HG02970 (cell line): ENCODE results near the gene C12orf54.
"Not testable (repeated sequence)": the region's sequence is repeated elsewhere in the genome, so short reads cannot be mapped to it uniquely, and the experiment has no call there.

Experiments
- ATAC-seq: cut with Tn5 transposase; IDR thresholded peaks from one replicate; pipeline ENCODE4 v1.9.1; 2021; ENCODE audit warnings: mild to moderate bottlenecking, moderate library complexity, moderate number of reproducible peaks; ENCODE audit not compliant: unreplicated experiment, low FRiP score

C12orf54 gene

DNA sequence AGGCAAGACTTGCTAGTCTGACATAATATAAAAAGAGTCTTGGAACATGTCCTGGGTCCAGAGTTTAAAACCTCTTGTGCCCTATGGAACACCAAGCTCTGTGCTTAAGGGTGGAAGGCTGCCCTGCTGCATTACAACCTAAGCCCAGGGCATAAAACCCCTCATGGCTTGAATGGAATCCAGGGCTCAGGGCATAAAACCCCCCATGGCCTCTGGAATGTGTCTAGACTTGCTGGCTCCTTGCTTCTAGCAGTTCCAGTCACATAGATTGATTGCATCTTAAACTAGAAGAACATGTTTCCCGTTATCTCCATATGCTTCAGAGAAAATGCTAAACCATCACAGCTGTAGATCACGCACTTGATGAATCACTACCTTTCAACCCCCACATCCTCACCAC lies 24.5 kb downstream of the C12orf54 start:
- ATAC-seq = not testable (repeated sequence)

DNA sequence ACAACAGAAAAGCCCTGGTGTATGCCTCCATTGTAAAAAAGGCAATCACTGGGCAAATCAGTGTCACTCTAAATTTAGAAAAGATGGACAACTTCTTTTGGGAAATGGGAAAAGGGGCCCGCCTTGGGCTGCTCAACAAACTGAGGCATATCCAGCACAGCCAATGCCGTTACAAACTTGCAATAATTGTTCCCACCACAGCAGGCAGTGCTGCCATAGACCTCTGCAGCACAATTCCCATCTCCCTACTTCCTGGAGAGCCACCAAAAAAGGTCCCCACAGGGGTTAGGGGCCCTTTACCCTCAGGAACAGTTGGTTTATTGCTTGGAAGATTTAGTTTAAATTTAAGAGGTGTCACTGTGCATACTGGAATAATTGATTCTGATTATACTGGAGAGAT lies 26.7 kb downstream of the C12orf54 start:
- ATAC-seq = no peak

DNA sequence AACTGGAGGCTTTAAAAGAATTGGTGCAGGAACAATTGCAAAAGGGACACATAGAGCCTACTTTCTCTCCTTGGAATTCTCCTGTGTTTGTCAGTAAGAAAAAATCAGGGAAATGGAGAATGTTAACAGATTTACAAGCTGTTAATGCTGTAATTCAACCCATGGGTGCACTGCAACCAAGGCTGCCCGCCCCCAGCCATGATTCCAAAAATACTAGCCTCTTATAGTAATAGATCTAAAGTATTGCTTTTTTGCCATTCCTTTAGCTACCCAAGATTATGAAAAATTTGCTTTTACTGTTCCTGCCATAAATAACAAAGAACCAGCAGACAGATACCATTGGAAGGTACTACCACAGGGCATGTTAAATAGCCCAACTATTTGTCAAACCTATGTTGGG lies 27.8 kb downstream of the C12orf54 start:
- ATAC-seq = no peak

DNA sequence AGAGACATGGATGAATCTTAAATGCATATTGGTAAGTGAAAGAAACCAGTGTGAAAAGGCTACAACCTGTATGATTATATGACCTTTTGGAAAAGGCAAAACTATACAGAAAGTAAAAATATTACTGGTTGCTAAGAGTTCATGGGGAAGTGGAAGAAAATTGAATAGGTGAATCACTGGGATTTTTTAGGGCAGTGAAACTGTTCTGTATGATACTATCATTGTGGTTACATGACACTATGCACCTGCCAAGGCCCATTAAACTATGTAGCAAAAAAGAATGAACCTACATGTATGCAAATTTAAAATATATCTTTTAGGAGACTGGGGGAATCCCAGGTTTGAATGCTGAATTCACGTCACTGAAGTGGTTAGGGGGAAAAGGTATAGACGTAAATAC lies 30.6 kb downstream of the C12orf54 start:
- no peak for ATAC-seq

DNA sequence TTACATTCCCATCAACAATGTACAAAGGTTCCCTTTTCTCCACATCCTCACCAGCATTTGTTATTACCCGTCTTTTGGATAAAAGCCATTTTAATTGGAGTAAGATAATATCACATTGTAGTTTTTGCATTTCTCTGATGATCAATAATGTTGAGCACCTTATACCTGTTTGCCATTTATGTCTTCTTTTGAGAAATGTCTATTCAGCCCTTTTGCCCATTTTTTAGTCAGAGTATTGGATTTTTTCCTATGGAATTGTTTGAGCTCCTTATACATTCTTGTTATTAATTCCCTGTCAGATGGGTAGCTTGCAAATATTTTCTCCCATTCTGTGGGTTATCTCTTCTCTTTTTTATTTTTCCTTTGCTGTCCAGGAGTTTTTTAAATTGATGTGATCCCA lies 32.4 kb downstream of the C12orf54 start:
- no peak for ATAC-seq

DNA sequence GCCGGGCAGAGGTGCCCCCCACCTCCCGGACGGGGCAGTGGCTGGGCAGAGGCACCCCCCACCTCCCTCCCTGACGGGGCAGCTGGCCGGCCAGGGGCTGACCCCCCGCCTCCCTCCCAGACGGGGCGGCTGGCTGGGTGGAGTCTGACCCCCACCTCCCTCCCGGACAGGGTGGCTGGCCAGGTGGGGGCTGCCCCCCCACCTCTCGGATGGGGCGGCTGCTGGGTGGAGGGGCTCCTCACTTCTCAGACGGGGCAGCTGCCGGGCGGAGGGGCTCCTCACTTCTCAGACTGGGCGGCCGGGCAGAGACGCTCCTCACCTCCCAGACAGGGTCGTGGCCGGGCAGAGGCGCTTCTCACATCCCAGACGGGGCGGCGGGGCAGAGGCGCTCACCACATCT lies 38.1 kb downstream of the C12orf54 start:
- ATAC-seq = not testable (repeated sequence)

DNA sequence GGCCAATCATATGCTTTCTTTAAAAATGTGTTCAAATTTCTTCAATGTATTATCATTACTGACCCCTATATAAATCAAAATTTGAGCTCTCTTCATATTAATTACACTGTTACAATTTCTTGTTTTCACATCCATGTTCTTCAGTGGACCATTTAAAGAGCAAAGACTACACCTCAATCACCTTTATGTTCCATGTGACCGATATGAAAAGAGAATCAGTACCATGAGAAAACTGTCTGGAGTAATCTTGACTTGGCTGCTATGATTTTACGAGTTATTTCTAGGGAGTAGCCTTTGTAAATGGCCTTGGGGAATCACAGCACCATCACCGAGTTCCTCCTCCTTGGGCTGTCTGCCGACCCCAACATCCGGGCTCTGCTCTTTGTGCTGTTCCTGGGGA lies 43.0 kb downstream of the C12orf54 start, which contains the start of gene OR8S1:
OR8S1 (plus strand) TSS at position 301 of the 400 bp plus-strand sequence; CDS start at position 301, 0 bp downstream.
- ATAC-seq = no peak

DNA sequence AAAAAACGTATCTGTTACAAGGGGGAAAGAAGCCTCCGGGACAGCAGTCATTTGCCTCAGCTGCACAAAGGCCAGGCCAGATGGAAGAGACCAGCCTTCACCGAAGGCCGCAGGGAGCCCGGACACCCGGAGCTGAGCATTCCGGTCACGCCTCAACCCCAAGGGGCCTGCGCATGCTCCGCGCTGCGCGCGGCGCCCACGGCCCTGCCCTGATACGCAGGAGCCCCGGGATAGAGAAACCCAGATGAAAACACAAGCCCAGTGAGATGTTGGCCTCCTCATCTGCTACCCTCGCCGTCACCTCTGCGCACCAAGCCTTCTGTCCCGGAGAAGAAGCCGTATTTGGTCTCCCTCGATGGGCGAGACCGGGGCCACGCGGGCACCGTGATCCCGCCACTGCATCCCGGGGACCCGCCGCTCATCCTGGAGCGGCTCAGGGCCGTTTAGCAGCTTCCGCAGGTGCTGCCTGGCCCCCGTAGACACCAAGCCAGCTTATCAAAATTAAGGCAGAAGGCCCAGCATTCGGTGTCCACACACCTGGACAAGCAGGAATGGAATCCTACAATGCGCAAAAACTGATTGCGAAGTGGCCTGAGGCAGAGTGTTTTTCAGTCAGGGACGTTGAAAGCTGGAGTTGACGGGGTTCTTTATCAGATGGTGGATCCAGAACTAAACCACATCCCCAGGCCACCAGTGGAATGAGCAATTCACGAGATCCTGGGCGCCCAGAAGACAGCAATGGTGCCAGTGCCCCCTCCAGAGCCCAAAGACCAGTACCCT lies 45.8 kb downstream of the C12orf54 start:
- ATAC-seq = no peak

DNA sequence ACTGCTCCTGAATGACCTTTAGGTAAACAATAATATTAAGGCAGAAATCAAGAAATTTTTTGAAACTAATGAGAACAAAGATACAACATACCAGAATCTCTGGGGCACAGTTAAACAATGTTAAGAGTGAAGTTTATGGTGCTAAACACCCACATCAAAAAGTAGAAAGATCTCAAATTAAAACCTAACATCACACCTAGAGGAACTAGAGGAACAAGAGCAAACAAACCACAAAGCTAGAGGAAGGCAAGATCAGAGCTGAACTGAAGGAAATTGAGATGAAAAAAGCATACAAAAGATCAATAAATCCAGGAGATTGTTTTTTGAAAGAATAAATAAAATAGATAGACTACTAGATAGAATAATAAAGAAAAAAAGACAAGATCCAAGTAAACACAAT lies 50.3 kb downstream of the C12orf54 start:
- ATAC-seq = no peak

DNA sequence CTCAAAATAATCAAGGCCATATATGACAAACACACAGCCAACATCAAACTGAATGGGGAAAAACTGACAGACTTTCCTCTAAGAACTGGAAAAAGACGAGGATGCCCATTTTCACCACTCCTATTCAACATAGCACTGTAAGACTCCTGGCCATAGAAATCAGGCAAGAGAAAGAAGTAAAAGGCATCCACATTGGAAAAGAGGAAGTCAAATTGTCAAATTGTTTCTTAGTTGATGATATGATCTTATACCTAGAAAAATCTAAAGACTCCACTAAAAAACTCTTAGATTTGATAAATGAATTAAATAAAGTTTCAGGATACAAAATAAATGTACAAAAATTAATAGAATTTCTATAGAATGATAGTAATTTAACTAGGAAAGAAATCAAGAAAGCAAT lies 54.3 kb downstream of the C12orf54 start:
- ATAC-seq = no peak

DNA sequence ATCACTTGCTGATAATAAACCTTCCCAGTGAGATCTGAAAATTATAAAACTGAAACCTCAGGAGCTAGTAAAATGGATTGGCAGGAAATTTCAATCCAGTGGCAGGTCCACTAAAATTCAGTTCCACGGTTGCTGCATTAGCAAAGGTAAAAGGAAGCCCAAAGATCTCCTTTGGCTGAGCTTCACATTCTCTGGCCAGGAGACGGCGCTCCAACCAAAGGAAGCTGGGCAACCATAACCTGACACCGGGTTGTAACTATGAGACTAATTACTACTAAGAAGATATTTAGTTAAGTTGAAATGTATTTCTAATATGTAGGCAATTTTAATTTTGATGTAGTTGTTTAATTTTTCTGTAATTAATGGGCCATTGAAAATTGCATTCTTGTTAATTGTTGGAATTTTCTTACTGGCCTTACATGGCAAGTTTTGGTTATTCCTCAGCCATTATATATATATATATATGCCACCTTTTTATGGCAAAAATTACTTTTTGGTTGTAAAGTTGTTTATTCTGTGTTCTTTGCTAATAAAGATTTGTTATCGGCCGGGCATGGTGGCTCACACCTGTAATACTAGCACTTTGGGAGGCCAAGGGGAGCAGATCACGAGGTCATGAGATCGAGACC lies 60.1 kb downstream of the C12orf54 start:
- ATAC-seq = no peak

DNA sequence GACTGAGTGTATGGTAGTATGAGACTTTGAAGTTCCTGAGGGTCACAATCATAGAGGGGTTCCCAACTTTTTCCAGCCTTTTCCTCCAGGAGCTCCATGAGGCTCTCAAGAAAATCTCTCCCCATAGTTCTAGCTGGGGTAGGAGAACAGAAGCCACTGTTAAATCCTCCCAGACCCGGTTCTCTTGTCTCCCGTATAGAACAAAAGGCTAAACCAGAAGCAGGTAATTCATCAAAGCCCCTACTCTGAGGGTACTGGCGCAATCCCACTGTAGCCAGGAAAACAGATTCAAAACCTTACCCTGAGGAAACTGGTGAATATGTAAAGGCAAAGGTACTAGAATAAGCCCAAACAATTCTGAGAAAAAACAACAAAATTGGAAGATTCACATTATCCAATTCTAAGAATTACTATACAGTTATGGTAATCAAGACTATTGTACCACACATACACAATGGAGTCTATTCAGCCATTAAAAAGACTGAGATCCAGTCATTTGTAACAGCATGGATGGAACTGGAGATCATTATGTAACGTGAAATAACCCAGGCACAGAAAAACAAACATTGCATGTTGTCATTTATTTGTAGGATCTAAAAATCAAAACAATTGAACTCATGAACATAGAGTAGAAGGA lies 63.7 kb downstream of the C12orf54 start:
- no peak for ATAC-seq
